GM18867 (cell line): ENCODE measurements around the gene AQP7.
"Not testable (repeated sequence)": the region's sequence is repeated elsewhere in the genome, so short reads cannot be mapped to it uniquely, and the experiment has no call there.

ENCODE experiments used
- ATAC-seq: cut with Tn5 transposase; IDR thresholded peaks from one replicate; pipeline ENCODE4 v1.9.1; 2021; ENCODE audit warnings: mild to moderate bottlenecking, moderate library complexity; ENCODE audit not compliant: unreplicated experiment

Gene AQP7

DNA sequence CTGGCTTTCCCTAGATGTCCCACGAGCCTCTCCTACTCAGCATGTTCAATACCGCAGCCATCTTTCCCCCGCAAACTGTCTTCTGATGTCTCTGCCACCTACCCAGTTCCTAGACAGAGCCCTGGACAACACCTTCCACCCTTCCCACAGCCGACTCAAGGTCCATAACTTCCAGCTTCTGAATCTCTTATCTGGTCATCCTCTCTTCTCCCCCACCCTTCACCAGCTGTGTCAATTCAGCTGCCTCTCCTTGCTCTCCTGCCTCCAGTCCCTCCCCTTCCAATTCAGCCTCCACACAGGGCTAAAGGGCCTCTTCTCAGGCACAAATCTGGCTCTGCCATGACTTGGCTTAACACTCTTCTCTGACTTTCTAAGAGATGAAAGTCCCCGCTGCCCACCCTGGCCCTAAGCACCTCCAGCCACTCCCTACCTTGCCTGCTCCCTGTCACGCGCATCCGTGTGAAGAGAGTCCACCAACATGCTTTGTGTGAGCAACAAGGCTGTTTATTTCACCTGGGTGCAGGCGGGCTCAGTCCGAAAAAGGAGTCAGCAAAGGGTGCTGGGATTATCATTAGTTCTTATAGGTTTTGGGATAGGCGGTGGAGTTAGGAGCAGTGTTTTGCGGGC is 25.2 kb downstream of the AQP7 start:
- no peak for ATAC-seq

DNA sequence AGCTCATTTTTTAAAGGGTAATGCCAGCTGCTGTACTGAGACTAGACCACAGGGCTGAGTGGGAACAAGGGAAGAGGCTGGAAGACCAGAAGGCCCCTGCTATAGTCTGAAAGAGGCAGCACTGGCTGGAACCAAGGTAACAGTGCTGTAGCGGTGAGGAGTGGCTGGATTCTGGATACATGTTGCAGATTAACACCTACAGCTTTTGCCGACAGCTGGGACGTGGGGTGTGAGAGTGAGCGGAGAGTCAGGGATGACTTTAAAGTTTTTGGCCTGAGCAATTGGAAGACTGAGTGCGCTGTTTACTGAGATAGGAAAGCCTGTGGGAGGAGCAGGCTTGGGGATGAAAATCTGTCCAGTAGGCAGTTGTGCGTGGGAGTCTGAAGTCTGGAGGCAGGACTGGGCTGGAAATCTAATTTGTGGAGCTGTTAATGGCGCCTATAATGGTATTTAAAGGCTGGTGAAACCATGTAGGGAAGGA is 26.5 kb downstream of the AQP7 start:
- no peak for ATAC-seq

DNA sequence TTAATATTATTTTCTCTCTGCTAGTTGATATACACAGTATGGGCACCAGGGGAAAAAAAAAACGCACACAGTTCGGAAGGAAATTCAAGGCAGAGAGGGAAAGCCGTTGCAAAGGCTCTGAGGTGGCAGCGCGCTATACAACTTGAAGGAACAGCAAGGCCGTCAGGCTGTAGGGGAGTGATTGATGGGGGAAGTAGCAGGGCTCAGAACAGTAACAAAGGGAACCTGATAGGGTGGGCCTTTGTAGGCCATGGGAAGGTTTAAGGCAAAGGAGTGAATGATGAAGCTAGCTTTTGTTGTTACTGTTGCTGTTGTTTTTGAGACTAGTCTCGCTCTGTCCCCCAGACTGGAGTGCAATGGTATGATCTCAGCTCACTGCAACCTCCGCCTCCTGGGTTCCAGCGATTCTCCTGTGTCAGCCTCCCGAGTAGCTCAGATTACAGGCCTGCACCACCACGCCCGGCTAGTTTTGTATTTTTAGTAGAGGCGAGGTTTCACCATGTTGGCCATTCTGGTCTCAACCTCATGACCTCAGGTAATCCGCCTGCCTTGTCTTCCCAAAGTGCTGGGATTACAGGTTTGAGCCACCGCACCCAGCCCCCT is 27.0 kb downstream of the AQP7 start:
- ATAC-seq, result no peak

- no peak for ATAC-seq
Measured at GRCh38 chr9:33374634-33375237, 27.6 kb downstream of the AQP7 start.

- ATAC-seq, result no peak
Measured at GRCh38 chr9:33374190-33374589, 28.2 kb downstream of the AQP7 start.

DNA sequence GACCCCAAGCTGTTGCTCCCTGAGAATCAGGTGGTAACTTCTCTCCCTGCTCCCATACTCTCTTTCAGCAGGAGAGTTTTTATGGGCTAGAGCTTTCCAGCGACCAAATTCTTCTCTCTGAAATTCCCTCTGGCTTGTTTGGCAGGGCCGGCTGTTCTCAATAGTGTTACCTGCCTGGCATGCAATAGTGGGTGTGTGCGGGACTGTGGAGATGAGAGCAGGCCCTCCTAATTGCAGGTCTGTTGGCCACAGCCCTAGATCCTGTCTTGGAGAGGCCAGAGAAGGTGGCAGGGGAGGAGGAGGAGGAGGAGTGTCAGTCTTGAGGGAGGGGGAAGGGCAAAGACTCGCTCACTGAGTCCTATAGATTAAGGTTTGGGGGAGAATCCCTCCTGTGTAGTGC is 29.5 kb downstream of the AQP7 start:
- no peak for ATAC-seq

DNA sequence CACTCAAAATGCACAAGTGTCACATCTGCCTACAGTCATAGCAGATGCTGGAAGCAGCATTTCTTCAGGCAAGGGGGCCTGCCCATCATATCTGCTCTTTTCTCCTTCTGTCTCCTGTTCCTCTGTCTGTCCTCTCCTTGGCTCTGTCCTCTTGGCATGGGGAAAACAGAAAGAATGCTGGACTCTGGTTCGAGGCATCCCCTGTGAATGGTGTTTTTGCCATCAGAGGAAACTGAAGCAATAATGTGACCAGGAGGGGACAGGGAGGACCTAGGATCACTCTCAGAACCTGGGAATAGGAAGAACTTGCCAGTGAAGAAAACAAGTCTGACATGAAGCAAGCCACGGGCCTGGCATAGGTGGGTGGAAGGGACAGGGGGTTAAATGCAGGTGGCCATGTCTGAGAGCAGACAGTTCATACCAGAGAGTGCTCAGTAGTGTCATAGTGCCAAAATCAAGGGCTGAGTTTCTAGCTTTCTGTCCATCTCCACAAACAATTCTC is 35.3 kb downstream of the AQP7 start:
- no peak for ATAC-seq

GRCh38 chr9:33364814-33365213 is 37.6 kb downstream of the AQP7 start:
- ATAC-seq, result not testable (repeated sequence)

DNA sequence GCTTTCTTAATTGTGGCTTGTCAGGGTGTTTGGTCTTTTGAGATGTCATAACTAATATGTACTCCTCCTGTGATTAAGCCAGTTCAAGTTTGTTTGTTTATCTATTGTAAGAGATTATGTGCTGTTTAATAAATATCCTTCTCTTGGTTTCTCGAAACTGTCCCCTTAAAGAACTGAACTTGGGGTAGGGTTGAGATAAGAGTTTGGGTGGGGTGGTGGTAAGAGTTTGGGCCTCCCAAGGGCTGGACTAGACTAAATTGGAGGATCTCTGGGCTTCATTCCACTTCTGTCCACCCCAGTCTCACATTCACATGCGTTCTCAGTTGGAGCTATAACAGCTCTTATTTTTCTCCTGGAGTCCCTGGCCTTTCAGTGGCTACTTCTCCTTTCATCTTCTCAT is 38.2 kb downstream of the AQP7 start:
- ATAC-seq, result no peak

DNA sequence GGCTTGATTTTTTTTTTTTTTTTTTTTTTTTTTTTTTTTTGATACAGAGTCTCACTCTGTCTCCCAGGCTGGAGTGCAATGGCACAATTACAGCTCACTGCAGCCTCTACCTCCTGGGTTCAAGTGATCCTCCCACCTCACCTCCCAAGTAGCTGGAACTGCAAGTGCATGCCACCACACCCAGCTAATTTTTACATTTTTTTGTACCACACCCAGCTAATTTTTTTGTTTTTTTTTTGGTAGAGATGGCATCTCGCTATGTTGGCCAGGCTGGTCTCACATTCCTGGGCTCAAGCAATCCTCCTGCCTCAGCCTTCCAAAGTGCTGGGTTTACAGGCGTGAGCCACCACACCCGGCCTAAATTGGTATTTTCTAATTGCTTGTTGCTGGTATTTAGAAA is 43.7 kb downstream of the AQP7 start:
- ATAC-seq, result not testable (repeated sequence)

GRCh38 chr9:33355933-33356332 is 46.4 kb downstream of the AQP7 start:
- ATAC-seq, result no peak

DNA sequence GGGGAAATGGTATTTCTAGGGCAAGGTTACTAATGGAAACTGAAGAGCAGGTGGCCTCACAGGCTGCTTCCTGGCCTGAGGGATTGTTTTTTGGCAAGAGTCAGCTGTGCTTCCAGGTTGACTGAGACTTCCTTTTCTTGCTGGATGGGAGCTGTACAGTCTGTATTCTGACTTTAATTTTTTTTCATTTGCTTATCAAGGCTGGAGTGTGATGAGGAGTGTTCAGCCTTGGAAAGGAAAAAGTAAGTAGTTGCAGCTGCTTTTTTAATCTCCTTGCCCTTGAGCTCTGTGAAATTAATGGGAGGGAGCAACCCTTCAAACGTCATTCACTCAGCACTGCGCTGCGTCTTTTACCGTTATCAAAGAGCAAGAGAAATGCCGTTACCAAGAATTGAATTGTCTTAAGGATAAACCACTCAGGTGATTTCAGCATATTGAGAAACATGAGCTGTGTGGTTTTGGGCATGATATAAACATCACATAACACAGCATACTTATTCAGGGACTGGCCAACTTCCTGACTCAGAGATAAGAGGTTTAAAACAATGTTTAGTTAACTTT is 47.6 kb downstream of the AQP7 start:
- ATAC-seq, result no peak

GRCh38 chr9:33351547-33351946 is 50.8 kb downstream of the AQP7 start:
- no peak for ATAC-seq

DNA sequence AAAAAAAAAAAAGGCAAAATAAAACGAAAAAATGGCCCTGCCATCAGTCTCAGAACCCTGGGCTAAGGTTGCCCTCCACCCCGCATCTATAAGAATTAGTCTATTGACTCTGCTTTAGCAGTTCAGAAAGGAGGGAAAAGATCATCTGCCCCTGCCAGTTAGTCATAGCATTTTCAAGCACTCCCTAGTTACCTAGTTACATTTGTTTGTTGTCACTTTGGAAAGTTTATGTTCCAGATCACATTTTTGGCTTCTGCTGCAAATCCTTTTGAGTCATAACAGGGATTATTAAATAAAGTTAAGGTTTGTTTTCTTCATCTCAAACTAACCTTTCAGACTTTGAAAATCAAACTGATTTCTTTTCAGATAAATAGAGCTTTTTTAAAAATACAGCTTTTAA is 52.1 kb downstream of the AQP7 start:
- ATAC-seq, result no peak

DNA sequence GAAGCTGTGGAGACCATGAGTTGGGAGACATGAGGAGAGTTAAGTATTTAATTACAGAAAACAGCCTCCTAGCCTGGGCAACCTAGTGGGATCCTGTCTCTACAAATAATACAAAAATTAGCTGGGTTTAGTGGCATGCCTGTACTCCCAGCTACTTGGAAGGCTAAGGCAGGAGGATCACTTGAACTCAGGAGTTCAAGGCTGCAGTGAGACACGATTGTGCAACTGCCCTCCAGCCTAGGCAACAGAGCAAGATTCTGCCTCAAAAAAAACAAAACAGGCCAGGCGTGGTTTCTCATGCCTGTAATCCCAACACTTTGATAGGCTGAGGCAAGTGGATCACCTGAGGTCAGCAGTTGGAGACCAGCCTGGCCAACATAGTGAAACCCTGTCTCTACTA is 52.6 kb downstream of the AQP7 start:
- ATAC-seq, result no peak

GRCh38 chr9:33348998-33349397 is 53.4 kb downstream of the AQP7 start:
- ATAC-seq, result no peak

- no peak for ATAC-seq
Measured at GRCh38 chr9:33346564-33346963, 55.8 kb downstream of the AQP7 start.

- ATAC-seq, result no peak
Measured at GRCh38 chr9:33344145-33344544, 58.2 kb downstream of the AQP7 start.

- no peak for ATAC-seq
Measured at GRCh38 chr9:33341182-33341581, 61.2 kb downstream of the AQP7 start.

GRCh38 chr9:33340186-33340585 is 62.2 kb downstream of the AQP7 start:
- no peak for ATAC-seq
